CD14-positive monocyte (primary cell): Measurements from ENCODE around the gene ZNG1F. TPM values are rescaled to one million over a fixed set of nuclear protein-coding genes. Genes with fewer than 3 reads are reported as not detected.

Experiments used
- polyA plus RNA-seq, 3 donors: library from polyadenylated mRNA; depleted of rRNA in 1 of 3; unstranded in 2 of 3; stranded (reverse) in 1 of 3; fragments of 300-500 nt in 2 of 3; fragments of >200 nt in 1 of 3; fragmentation: Illumina TruSeq in 2 of 3; gene quantifications; 1 replicate in 2 of 3; 2 replicates in 1 of 3; pipeline ENCODE4 v1.2.3, GENCODE V29; 2012 to 2021
- small RNA-seq: library from RNA; depleted of rRNA; stranded (forward); fragments of <200 nt; gene quantifications from one replicate; pipeline ENCODE3, GENCODE V24; 2012; ENCODE audit warnings: low read depth; ENCODE audit not compliant: insufficient read length

Gene ZNG1F
- polyA plus RNA-seq, 3 donors, result 4.7 to 32.1 (median 5.6) TPM

Small RNAs within 50 kb of the gene (small RNA-seq; reads per million reads assigned to genes)
- gene MIR4477A, result not detected
- gene RNA5SP530, result not detected

Other genes starting within 250 kb of the ZNG1F start
- gene FOXD4L6, start 60.6 kb downstream of the ZNG1F start, polyA plus RNA-seq, result under 1 TPM in 1 of 3 donors, not detected in 2; 0.05 TPM